Vagina (tissue), 2 donors: ENCODE measurements around the gene PDE2A. TPM values are rescaled to one million over a fixed set of nuclear protein-coding genes. Genes with fewer than 3 reads are reported as not detected.

ENCODE experiments used
- DNase-seq, 2 donors: peaks; one replicate each; pipeline ENCODE4 v3.0.0-alpha.2; 2017; ENCODE audit errors: extremely low spot score in 2 of 2
- H3K27ac ChIP-seq: fragments of 200-600 bp; sonication (generic); one replicate; pipeline ENCODE4 v1.5.1; 2019
- H3K27me3 ChIP-seq: fragments of 200-600 bp; sonication (generic); one replicate; pipeline ENCODE4 v1.5.1; 2019
- H3K36me3 ChIP-seq, 2 donors: fragments of 200-600 bp; sonication (generic); one replicate each; pipeline ENCODE4 v1.5.1; 2017 to 2019
- H3K4me1 ChIP-seq: fragments of 200-600 bp; sonication (generic); one replicate; pipeline ENCODE4 v1.5.1; 2019
- H3K4me3 ChIP-seq, 2 donors: fragments of 200-600 bp; sonication (generic); 1 replicate in 1 of 2; 2 replicates in 1 of 2; pipeline ENCODE4 v1.5.1; 2016 to 2019
- H3K9me3 ChIP-seq: fragments of 200-600 bp; sonication (generic); one replicate; pipeline ENCODE4 v1.5.1; 2019
- CTCF ChIP-seq, 3 experiments: fragments of 450-650 bp in 2 of 3; fragments of 200-600 bp in 1 of 3; sonication (generic) in 1 of 3; IDR thresholded peaks; one replicate each; pipeline ENCODE4 v1.5.1; 2017 to 2019; ENCODE audit warnings: antibody characterized with exemption in 3 of 3, mild to moderate bottlenecking in 2 of 3, moderate library complexity in 2 of 3
- POLR2A ChIP-seq, 2 donors: fragments of 450-650 bp; IDR thresholded peaks; one replicate each; pipeline ENCODE4 v1.6.1; 2017; ENCODE audit warnings: antibody characterized with exemption in 2 of 2, mild to moderate bottlenecking in 2 of 2, moderate library complexity in 2 of 2
- POLR2AphosphoS5 ChIP-seq, 2 donors: sonication (generic); formaldehyde crosslinking; IDR thresholded peaks; one replicate each; pipeline ENCODE4 v1.9.0; 2017; ENCODE audit warnings: antibody characterized with exemption in 2 of 2, mild to moderate bottlenecking in 2 of 2, low read depth in 1 of 2; ENCODE audit not compliant: insufficient read depth in 1 of 2
- intact Hi-C: fragments of 100-400 bp; cut with DNase I; formaldehyde crosslinking; loops from one replicate; pipeline ENCODE4 v1.15.1; 2023
- total RNA-seq: library from RNA; depleted of rRNA; stranded (reverse); fragments of >200 nt; gene quantifications from one replicate; pipeline ENCODE4 v1.2.3, GENCODE V29; 2016

PDE2A gene
- total RNA-seq, 1 donor from 2014 or later, result 57.0 TPM

GRCh38 chr11:72623052-72623451, 51.2 kb downstream of the PDE2A start:
- Histone ChIP-seq H3K27me3 (no peaks in the 10 kb centered on the region), H3K36me3 (no peaks in the 10 kb centered on the region), H3K4me3 (no peak overlapping the region), H3K27ac (no peak overlapping the region), H3K4me1 (peaks cover 33% of the 10 kb centered on the region), H3K9me3 (no peaks in the 10 kb centered on the region)
- no peak for TF ChIP-seq CTCF (IDR thresholded peaks at IDR 0.05)
- TF ChIP-seq POLR2AphosphoS5 (IDR thresholded peaks at IDR 0.05; ENCODE audit: insufficient read depth in 1 of 2, low read depth in 1 of 2), result no peak
- no peak for TF ChIP-seq POLR2A (IDR thresholded peaks at IDR 0.05)
- DNase-seq, result no peak
- intact Hi-C loops, result no loop called here

- intact Hi-C loops, result no loop called here
- Histone ChIP-seq H3K36me3 (no peaks in the 10 kb centered on the region), H3K4me1 (peaks cover 43% of the 10 kb centered on the region), H3K27me3 (no peaks in the 10 kb centered on the region), H3K4me3 (no peak overlapping the region), H3K9me3 (no peaks in the 10 kb centered on the region), H3K27ac (no peak overlapping the region)
- no peak for DNase-seq
- TF ChIP-seq POLR2AphosphoS5 (IDR thresholded peaks at IDR 0.05; ENCODE audit: insufficient read depth in 1 of 2, low read depth in 1 of 2), result no peak
- no peak for TF ChIP-seq CTCF (IDR thresholded peaks at IDR 0.05)
- TF ChIP-seq POLR2A (IDR thresholded peaks at IDR 0.05), result no peak
Measured at GRCh38 chr11:72621008-72621610, 53.1 kb downstream of the PDE2A start.

DNA sequence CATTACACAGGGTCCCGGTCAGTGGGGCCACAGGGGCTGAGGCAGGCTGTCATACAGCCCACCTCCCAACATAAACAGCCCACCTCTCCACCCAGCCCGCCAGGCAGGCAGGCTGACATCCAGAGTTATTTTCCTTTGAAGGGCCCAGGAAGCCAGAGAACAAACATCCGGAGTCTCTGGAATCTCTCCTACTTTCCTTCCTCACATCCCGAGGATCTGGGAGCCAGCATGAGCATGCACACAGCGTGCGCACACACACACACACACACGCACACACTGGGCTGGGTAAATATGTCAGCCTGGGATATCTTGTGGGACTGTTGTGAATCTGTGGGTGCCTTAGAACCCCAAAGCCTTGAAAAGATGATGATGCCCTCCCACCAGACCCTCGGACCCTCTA, 55.4 kb downstream of the PDE2A start:
- Histone ChIP-seq H3K4me3 (no peak overlapping the region), H3K27me3 (no peaks in the 10 kb centered on the region), H3K27ac (peak overlapping the region; percentile 51), H3K36me3 (no peaks in the 10 kb centered on the region), H3K4me1 (peaks cover 43% of the 10 kb centered on the region), H3K9me3 (no peaks in the 10 kb centered on the region)
- TF ChIP-seq POLR2A (IDR thresholded peaks at IDR 0.05) (no peak), POLR2AphosphoS5 (IDR thresholded peaks at IDR 0.05; ENCODE audit: insufficient read depth in 1 of 2, low read depth in 1 of 2) (no peak), CTCF (IDR thresholded peaks at IDR 0.05) (no peak)
- intact Hi-C loops, result no loop called here
- DNase-seq, result no peak

DNA sequence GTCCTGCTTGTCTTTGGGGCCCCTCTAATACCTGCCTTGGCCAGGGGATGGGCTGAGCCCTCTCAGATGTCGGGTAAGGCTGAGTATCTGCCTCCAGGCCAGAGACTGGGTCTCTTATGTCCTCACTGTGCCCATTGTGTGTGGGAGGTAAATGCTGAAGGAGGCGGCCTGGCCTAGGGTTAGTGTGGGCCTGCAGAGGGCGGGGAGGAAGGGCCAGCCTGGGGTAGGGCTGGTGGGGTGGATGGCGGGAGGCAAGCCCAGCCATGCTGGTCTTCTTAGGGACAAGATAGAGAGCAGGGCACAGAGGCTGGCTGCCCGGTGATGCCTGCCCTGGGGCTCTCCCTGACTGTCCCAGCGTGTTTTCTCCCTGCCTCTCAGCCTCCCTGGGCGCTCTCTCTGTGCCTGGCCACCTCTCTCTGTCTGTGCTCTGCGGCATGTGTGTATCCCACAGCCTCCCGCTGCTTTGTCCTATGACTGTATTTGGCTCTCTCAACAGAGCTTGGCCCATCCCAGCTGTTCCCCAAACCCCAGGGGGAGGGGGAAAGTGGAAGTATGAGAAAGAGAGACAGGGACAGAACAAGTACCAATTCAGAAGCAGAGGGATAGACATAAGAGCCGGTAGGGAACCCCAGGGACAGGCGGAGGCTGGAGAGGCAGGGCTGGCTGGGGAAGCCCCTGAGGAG, 57.0 kb downstream of the PDE2A start:
- intact Hi-C loops, result no loop called here
- Histone ChIP-seq H3K9me3 (no peaks in the 10 kb centered on the region), H3K4me1 (peaks cover 43% of the 10 kb centered on the region), H3K36me3 (no peaks in the 10 kb centered on the region), H3K27ac (peak overlapping the region; percentile 66), H3K4me3 (no peak overlapping the region), H3K27me3 (no peaks in the 10 kb centered on the region)
- no peak for DNase-seq
- TF ChIP-seq POLR2A (IDR thresholded peaks at IDR 0.05) (no peak), POLR2AphosphoS5 (IDR thresholded peaks at IDR 0.05; ENCODE audit: insufficient read depth in 1 of 2, low read depth in 1 of 2) (peak in 1 of 2 donors; percentile 47), CTCF (IDR thresholded peaks at IDR 0.05) (no peak)

DNA sequence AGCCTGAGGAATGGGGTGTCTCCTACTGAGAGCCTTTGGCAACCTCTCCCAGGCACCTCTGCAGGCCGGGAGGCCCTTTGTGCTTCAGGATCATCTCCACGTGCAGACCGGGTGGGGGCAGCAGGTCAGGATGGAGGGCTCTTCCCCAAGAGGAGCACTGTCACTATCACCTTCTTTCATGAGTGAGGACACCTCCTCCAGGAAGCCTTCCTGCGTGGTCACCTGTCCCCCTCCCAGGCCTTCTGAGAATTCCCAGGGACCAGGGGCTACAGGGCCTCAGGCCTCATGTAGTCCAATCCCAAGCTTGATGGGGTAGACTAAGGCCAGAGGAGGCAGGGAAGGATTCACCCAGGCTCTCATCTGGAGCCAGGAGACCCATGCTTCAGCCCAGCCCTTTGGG, 57.6 kb downstream of the PDE2A start:
- no peaks in the 10 kb centered on the region for H3K27me3 ChIP-seq
- no peak for DNase-seq
- no peaks in the 10 kb centered on the region for H3K9me3 ChIP-seq
- H3K27ac ChIP-seq, result peak overlapping the region; percentile 66
- TF ChIP-seq POLR2AphosphoS5 (IDR thresholded peaks at IDR 0.05; ENCODE audit: insufficient read depth in 1 of 2, low read depth in 1 of 2) (no peak), POLR2A (IDR thresholded peaks at IDR 0.05) (no peak), CTCF (IDR thresholded peaks at IDR 0.05) (no peak)
- no peaks in the 10 kb centered on the region for H3K36me3 ChIP-seq
- intact Hi-C loops, result no loop called here
- no peak overlapping the region for H3K4me3 ChIP-seq
- peaks cover 43% of the 10 kb centered on the region for H3K4me1 ChIP-seq
